ENCODE measurements around the gene IQCH.

DNA sequence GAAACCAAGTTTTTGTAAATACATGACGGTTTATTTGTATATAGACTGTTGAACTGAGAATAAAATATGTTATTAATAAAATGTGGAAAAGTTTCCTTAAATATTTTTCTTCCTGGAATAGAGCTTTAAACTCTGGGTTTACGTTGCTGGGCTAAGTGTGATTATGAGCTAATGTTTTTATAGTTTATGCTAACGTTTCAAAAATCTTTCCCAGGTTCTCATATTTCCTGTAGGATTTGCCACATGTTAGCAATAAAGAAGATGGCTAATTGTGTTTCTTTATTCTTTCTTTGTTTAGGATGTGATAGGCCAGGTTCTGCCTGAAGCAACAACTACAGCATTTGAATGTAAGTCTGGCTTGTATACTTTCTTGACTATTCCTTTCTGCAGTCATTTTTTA, 295.1 kb downstream of the IQCH start:
- TF ChIP-seq, protein P1, sequence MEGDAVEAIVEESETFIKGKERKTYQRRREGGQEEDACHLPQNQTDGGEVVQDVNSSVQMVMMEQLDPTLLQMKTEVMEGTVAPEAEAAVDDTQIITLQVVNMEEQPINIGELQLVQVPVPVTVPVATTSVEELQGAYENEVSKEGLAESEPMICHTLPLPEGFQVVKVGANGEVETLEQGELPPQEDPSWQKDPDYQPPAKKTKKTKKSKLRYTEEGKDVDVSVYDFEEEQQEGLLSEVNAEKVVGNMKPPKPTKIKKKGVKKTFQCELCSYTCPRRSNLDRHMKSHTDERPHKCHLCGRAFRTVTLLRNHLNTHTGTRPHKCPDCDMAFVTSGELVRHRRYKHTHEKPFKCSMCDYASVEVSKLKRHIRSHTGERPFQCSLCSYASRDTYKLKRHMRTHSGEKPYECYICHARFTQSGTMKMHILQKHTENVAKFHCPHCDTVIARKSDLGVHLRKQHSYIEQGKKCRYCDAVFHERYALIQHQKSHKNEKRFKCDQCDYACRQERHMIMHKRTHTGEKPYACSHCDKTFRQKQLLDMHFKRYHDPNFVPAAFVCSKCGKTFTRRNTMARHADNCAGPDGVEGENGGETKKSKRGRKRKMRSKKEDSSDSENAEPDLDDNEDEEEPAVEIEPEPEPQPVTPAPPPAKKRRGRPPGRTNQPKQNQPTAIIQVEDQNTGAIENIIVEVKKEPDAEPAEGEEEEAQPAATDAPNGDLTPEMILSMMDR (IDR thresholded peaks at IDR 0.05) = no peak
- no peak for TF ChIP-seq POLR2A (IDR thresholded peaks at IDR 0.05)
- TF ChIP-seq POLR2AphosphoS5 (IDR thresholded peaks at IDR 0.05) = no peak
